Activated T-cell treated with anti-CD3 and anti-CD28 coated beads, Interleukin-2, amount 50 U/mL, for 4 hours (primary cell): Measurements from ENCODE around the gene PLCB4. TPM values are rescaled to one million over a fixed set of nuclear protein-coding genes. Genes with fewer than 3 reads are reported as not detected.
"Not testable (repeated sequence)": the region's sequence is repeated elsewhere in the genome, so short reads cannot be mapped to it uniquely, and the experiment has no call there.

Experiments
- ATAC-seq, 2 donors: fragments of 200-7000 bp; cut with Tn5 transposase; one replicate each; pipeline ENCODE4 v1.10.0; 2021
- DNase-seq: peaks from one replicate; pipeline ENCODE4 v3.0.0-alpha.2; 2020
- H3K27me3 Mint-ChIP-seq: one replicate; pipeline ENCODE4 v1.8.0; 2021; ENCODE audit warnings: low read depth, mixed read lengths
- H3K36me3 Mint-ChIP-seq: one replicate; pipeline ENCODE4 v1.8.0; 2022; ENCODE audit warnings: mixed read lengths; ENCODE audit not compliant: insufficient read depth
- H3K4me1 Mint-ChIP-seq: one replicate; pipeline ENCODE4 v1.8.0; 2021; ENCODE audit warnings: low read depth, mixed read lengths
- H3K4me3 Mint-ChIP-seq: one replicate; pipeline ENCODE4 v1.8.0; 2021; ENCODE audit warnings: mild to moderate bottlenecking, moderate library complexity, mixed read lengths
- H3K9me3 Mint-ChIP-seq: one replicate; pipeline ENCODE4 v1.8.0; 2021; ENCODE audit warnings: mixed read lengths
- total RNA-seq, 3 donors: library from RNA; stranded (reverse); gene quantifications; one replicate each; pipeline ENCODE4 v1.2.1, GENCODE V29; 2021

The PLCB4 gene
- total RNA-seq, 3 donors from 2014 or later: 0.05 TPM; not detected in 1

DNA sequence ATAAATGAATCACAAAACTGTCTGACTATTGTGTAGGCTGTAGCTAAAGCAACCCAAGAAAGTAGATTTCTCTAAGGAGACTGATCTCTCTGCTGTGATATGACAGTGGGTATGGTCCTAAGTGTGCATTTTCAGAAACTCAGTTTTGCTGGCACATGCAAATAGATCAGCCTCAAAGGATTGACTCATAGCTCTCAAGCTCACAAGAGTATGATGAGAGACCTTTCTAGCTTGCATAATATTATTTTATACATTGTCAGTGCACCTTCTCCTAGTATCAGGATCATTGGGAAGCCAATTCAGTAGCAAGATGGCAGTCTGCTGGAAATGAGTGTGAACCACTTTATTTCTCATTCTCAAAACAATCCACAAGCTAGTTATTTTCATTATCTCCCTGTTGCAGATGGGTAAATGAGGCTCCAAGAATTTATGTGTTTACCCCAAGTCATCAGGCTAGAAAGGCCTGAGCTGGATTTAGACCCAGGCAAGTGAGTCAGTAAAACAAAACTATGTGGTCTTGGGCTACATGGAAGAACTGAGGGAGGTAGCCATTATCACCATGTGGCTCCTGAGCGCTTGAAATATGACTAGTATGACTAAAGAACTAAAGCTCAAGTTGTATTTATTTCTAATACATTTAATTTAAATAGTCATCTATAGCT lies 27.9 kb upstream of the PLCB4 start:
- Mint-ChIP-seq H3K9me3 (peaks cover 3% of the 10 kb centered on the region), H3K36me3 (no peaks in the 10 kb centered on the region), H3K4me1 (no peaks in the 10 kb centered on the region), H3K27me3 (no peaks in the 10 kb centered on the region), H3K4me3 (no peak overlapping the region)
- no peak for ATAC-seq
- DNase-seq: no peak

DNA sequence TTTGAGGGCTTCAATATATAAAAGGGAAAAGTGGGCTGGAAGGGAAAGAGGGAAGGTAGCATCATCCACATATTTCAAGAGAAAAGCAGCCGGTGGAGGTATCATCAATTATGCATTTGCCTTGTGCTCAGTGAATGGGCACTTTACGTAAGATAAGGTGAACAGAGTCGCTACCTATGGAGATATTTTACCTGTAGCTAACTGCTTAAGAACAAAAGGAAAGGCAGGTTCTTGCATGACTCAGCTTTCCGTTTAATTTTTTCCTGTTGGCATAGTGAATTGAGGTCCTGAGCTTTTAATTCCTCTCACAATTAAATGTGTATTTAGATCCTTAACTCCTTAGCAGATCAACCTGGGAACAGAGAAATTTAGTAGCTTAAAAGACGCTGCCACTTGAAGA lies 25.5 kb upstream of the PLCB4 start:
- Mint-ChIP-seq H3K4me1 (no peaks in the 10 kb centered on the region), H3K4me3 (no peak overlapping the region), H3K9me3 (peaks cover 9% of the 10 kb centered on the region), H3K36me3 (no peaks in the 10 kb centered on the region), H3K27me3 (no peaks in the 10 kb centered on the region)
- DNase-seq (no peak), ATAC-seq (no peak)

- not testable (repeated sequence) for DNase-seq, H3K36me3 Mint-ChIP-seq, ATAC-seq, H3K27me3 Mint-ChIP-seq, H3K4me3 Mint-ChIP-seq, H3K4me1 Mint-ChIP-seq
- H3K9me3 Mint-ChIP-seq: peaks cover 14% of the 10 kb centered on the region
Measured at GRCh38 chr20:9047928-9048327, 21.0 kb upstream of the PLCB4 start.

DNA sequence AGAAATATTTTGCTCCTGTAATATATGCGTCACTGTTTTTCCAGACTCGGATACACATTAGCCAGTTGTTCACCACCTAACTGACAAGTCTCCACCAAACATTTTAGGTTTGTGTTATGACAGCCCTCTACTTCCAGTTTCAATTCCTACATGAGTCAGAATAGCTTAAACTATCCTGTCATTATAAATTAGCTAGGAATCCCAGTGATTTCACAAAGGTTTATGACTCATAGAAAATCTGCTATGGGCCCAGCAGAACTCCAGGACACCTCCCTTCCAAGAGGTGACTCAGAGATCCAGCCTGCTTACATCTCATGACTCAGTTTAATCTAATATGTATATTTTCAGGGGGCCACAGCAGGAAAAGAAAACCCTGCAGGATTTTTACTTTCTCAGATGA lies 17.4 kb upstream of the PLCB4 start:
- H3K36me3 Mint-ChIP-seq: no peaks in the 10 kb centered on the region
- ATAC-seq: no peak

GRCh38 chr20:9052136-9052535 lies 16.8 kb upstream of the PLCB4 start:
- DNase-seq (no peak), ATAC-seq (no peak)
- H3K36me3 Mint-ChIP-seq: no peaks in the 10 kb centered on the region
- H3K27me3 Mint-ChIP-seq: no peaks in the 10 kb centered on the region
- no peak overlapping the region for H3K4me3 Mint-ChIP-seq
- peaks cover 14% of the 10 kb centered on the region for H3K9me3 Mint-ChIP-seq
- no peaks in the 10 kb centered on the region for H3K4me1 Mint-ChIP-seq

More for the DNA sequence above, 17.4 kb upstream of the PLCB4 start:
- DNase-seq: no peak
- H3K9me3 Mint-ChIP-seq: peaks cover 14% of the 10 kb centered on the region
- no peak overlapping the region for H3K4me3 Mint-ChIP-seq
- no peaks in the 10 kb centered on the region for H3K27me3 Mint-ChIP-seq
- no peaks in the 10 kb centered on the region for H3K4me1 Mint-ChIP-seq

DNA sequence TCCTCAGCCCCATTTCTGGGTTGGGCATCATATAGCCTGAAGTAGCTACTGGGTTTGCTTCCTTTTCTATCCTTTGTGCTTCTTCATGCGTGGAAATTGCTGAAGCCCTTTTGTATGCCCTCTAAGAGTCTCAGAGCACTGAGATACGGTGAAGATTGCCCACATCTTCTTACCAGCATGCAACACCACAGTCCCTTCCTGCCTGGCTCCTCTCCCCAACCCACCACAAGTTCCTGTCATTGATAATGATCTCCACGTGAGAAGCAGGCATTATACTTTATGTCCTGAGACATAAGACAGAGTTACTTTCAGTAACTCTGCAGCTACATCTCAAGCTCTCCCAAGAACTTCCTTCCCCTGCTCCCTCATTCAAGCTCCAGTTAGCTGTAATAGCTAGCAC lies 15.8 kb upstream of the PLCB4 start:
- no peaks in the 10 kb centered on the region for H3K36me3 Mint-ChIP-seq
- peaks cover 10% of the 10 kb centered on the region for H3K9me3 Mint-ChIP-seq
- ATAC-seq (no peak), DNase-seq (no peak)
- no peak overlapping the region for H3K4me3 Mint-ChIP-seq
- H3K27me3 Mint-ChIP-seq: no peaks in the 10 kb centered on the region
- no peaks in the 10 kb centered on the region for H3K4me1 Mint-ChIP-seq

GRCh38 chr20:9054176-9054575 lies 14.7 kb upstream of the PLCB4 start:
- H3K27me3 Mint-ChIP-seq: no peaks in the 10 kb centered on the region
- DNase-seq (no peak), ATAC-seq (no peak)
- H3K4me1 Mint-ChIP-seq: no peaks in the 10 kb centered on the region
- no peak overlapping the region for H3K4me3 Mint-ChIP-seq
- peaks cover 3% of the 10 kb centered on the region for H3K9me3 Mint-ChIP-seq
- no peaks in the 10 kb centered on the region for H3K36me3 Mint-ChIP-seq

GRCh38 chr20:9059931-9060330 lies 9.0 kb upstream of the PLCB4 start:
- ATAC-seq: no peak
- H3K4me3 Mint-ChIP-seq: no peak overlapping the region
- peaks cover 7% of the 10 kb centered on the region for H3K9me3 Mint-ChIP-seq
- no peak for DNase-seq
- H3K36me3 Mint-ChIP-seq: no peaks in the 10 kb centered on the region
- H3K4me1 Mint-ChIP-seq: no peaks in the 10 kb centered on the region
- H3K27me3 Mint-ChIP-seq: no peaks in the 10 kb centered on the region

DNA sequence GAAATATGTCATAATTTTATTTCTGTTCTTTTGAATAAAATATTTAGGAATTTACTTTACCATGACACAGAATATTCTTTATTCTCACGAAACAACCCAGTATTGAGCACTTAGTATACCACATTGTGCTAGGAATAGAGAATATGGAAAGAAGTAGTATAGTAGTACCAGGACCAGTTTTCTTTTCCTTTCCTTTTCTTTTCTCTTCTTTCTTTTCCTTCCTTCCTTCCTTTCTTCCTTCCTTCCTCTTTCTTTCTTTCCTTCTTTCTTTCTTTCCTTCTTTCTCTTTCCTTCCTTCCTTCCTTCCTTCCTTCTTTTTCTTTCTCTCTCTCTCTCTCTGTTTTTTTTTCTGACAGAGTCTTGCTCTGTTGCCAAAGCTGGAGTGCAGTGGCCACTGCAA lies 7.5 kb upstream of the PLCB4 start:
- no peaks in the 10 kb centered on the region for H3K36me3 Mint-ChIP-seq

DNA sequence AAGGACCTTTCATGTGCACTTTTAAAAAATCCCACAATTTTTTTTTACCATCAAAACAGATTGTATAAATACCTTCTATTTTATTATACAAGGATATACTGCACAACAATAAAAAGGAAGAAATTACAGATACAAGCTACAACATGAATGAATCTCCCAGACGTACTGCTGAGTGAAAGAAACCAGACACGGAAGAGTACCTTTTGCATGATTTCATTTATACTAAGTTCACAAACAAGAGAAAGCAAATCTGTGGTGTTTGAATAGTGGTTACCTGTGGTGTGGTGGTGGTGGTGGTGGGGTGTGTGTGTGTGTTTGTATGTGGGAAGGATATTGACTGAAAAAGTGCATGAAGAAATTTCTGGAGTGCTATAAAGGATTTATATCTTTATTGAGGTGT lies 6.8 kb upstream of the PLCB4 start:
- H3K4me3 Mint-ChIP-seq: no peak overlapping the region
- H3K9me3 Mint-ChIP-seq: peaks cover 7% of the 10 kb centered on the region
- peaks cover 6% of the 10 kb centered on the region for H3K27me3 Mint-ChIP-seq
- no peaks in the 10 kb centered on the region for H3K4me1 Mint-ChIP-seq
- no peak for ATAC-seq
- no peaks in the 10 kb centered on the region for H3K36me3 Mint-ChIP-seq
- DNase-seq: no peak

More for the DNA sequence above, 7.5 kb upstream of the PLCB4 start:
- ATAC-seq: no peak
- Mint-ChIP-seq H3K4me3 (no peak overlapping the region), H3K9me3 (peaks cover 7% of the 10 kb centered on the region), H3K4me1 (no peaks in the 10 kb centered on the region), H3K27me3 (peaks cover 1% of the 10 kb centered on the region)
- DNase-seq: no peak

DNA sequence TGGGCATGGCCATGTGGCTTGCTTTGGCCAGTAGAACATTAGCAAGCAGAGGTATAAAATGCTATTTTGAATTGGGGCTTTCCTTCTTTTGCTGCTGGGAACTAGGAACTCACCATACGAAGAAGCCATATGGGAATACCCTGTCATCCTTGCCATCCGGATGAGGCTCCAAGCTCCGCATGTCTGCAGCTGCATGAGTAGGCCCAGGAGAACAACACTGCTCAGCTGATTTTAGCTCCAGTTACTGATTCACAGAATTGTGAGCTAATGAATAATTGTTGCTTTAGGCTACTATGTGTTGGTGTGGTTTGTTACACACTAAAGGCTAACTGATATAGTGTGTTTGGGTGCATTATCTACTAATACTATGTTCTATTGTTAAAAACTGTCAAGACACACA lies 2.7 kb upstream of the PLCB4 start:
- no peak overlapping the region for H3K4me3 Mint-ChIP-seq
- peaks cover 10% of the 10 kb centered on the region for H3K9me3 Mint-ChIP-seq
- H3K4me1 Mint-ChIP-seq: peaks cover 2% of the 10 kb centered on the region
- no peak for ATAC-seq
- peaks cover 31% of the 10 kb centered on the region for H3K27me3 Mint-ChIP-seq
- H3K36me3 Mint-ChIP-seq: no peaks in the 10 kb centered on the region
- DNase-seq: no peak

DNA sequence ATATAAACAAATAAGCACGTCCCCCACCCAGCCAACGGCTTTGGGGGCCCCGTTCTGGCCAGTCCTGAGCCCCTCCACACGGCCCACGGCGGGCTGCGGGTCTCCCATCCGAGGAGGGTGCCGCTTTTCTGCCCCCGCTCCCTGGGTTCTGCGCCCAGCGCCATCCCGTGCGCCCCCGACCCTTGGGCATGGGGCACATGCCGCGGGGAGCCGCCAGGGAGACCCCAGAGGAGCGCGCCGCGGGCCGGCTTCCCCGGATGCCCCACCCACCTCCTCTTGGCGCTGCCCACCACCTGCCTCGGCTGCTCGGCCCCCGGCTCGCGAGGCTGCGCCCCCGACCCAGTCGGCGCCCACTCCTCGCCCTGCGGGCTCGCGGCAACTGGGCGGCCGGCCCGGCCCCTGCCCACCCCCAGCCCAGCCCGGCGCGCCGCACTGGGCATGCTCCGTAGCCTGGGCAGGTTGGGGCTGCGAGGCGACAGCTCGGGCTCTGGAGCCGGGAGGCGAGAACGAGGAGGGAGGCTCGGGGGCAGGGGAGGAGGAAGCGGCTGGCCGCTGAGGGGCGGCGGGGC lies 570 bp upstream of the PLCB4 start:
- Mint-ChIP-seq H3K4me3 (no peak overlapping the region), H3K4me1 (peaks cover 2% of the 10 kb centered on the region), H3K9me3 (peaks cover 10% of the 10 kb centered on the region), H3K36me3 (no peaks in the 10 kb centered on the region), H3K27me3 (peaks cover 31% of the 10 kb centered on the region)
- no peak for DNase-seq
- ATAC-seq: peak in 1 of 2 donors; percentile 25

- DNase-seq (no peak), ATAC-seq (no peak)
- H3K36me3 Mint-ChIP-seq: no peaks in the 10 kb centered on the region
- H3K9me3 Mint-ChIP-seq: peaks cover 3% of the 10 kb centered on the region
- H3K27me3 Mint-ChIP-seq: peaks cover 31% of the 10 kb centered on the region
- peaks cover 2% of the 10 kb centered on the region for H3K4me1 Mint-ChIP-seq
- H3K4me3 Mint-ChIP-seq: no peak overlapping the region
Measured at GRCh38 chr20:9070304-9070703, 1.4 kb downstream of the PLCB4 start.

- H3K4me3 Mint-ChIP-seq: no peak overlapping the region
- H3K27me3 Mint-ChIP-seq: peaks cover 25% of the 10 kb centered on the region
- no peak for DNase-seq
- H3K9me3 Mint-ChIP-seq: peaks cover 3% of the 10 kb centered on the region
- peaks cover 2% of the 10 kb centered on the region for H3K4me1 Mint-ChIP-seq
- no peaks in the 10 kb centered on the region for H3K36me3 Mint-ChIP-seq
- ATAC-seq: no peak
Measured at GRCh38 chr20:9071976-9072726, 3.3 kb downstream of the PLCB4 start.
